IPS-15b (cell line): Measurements from ENCODE around the gene CTNNBIP1.
"Not testable (repeated sequence)": the region's sequence is repeated elsewhere in the genome, so short reads cannot be mapped to it uniquely, and the experiment has no call there.

ENCODE experiments used
- H3K27me3 ChIP-seq: one replicate; pipeline ENCODE4 v1.6.1; 2013; ENCODE audit warnings: low read length; ENCODE audit not compliant: control insufficient read depth, insufficient read depth
- H3K36me3 ChIP-seq: one replicate; pipeline ENCODE4 v1.6.1; 2013; ENCODE audit warnings: low read length; ENCODE audit not compliant: control insufficient read depth, insufficient read depth
- H3K4me1 ChIP-seq: one replicate; pipeline ENCODE4 v1.6.1; 2013; ENCODE audit warnings: mild to moderate bottlenecking, low read length; ENCODE audit not compliant: control insufficient read depth, insufficient read depth
- H3K4me3 ChIP-seq: one replicate; pipeline ENCODE4 v1.5.1; 2013; ENCODE audit warnings: low read depth, low read length
- H3K9ac ChIP-seq: one replicate; pipeline ENCODE4 v1.6.1; 2013; ENCODE audit warnings: low read depth, mild to moderate bottlenecking, low read length
- H3K9me3 ChIP-seq: one replicate; pipeline ENCODE4 v1.6.1; 2013; ENCODE audit warnings: mild to moderate bottlenecking, low read length; ENCODE audit not compliant: control insufficient read depth, insufficient read depth

CTNNBIP1 gene

GRCh38 chr1:9805972-9806371 lies 104.1 kb downstream of the CTNNBIP1 start:
- H3K4me3 ChIP-seq, H3K9me3 ChIP-seq, H3K9ac ChIP-seq, H3K27me3 ChIP-seq, H3K36me3 ChIP-seq: not testable (repeated sequence)
- H3K4me1 ChIP-seq = peaks cover 12% of the 10 kb centered on the region

- H3K4me1 ChIP-seq = peaks cover 12% of the 10 kb centered on the region
- no peak overlapping the region for H3K9ac ChIP-seq
- no peaks in the 10 kb centered on the region for H3K9me3 ChIP-seq
- H3K4me3 ChIP-seq = no peak overlapping the region
- H3K27me3 ChIP-seq = no peaks in the 10 kb centered on the region
- no peaks in the 10 kb centered on the region for H3K36me3 ChIP-seq
These were observed 105.0 kb downstream of the CTNNBIP1 start for GRCh38 chr1:9805006-9805508.

- H3K9ac ChIP-seq, H3K4me3 ChIP-seq, H3K9me3 ChIP-seq, H3K27me3 ChIP-seq, H3K36me3 ChIP-seq: not testable (repeated sequence)
- peaks cover 16% of the 10 kb centered on the region for H3K4me1 ChIP-seq
These were observed 106.8 kb downstream of the CTNNBIP1 start for GRCh38 chr1:9803003-9803918.

- Histone ChIP-seq H3K9ac (no peak overlapping the region), H3K27me3 (no peaks in the 10 kb centered on the region), H3K9me3 (no peaks in the 10 kb centered on the region), H3K4me1 (peaks cover 19% of the 10 kb centered on the region), H3K36me3 (no peaks in the 10 kb centered on the region), H3K4me3 (no peak overlapping the region)
These were observed 108.2 kb downstream of the CTNNBIP1 start for GRCh38 chr1:9801909-9802308.
